ENCODE data around the gene MAMLD1.

DNA sequence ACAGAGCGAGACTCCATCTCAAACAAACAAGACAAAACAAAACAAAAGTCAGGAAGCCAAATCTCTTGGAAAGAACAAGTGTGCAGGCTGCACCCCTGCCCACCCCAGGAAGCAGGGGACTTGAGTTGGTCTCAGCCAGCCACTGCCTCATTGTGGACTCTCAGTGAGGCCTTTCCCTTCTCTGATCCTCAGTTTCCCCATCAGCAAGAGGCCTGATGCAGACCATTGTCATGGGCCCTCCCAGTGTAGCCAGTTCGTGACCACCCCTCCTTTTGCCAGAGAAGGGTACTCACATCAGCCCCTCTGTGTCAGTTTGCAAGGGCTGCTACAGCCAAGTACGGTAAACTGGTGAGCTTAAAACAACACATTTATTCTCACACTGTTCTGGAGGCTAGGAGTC is 48.9 kb upstream of the MAMLD1 start:
- TF ChIP-seq POLR2A (IDR thresholded peaks at IDR 0.05), result no peak
- TF ChIP-seq, protein P1, sequence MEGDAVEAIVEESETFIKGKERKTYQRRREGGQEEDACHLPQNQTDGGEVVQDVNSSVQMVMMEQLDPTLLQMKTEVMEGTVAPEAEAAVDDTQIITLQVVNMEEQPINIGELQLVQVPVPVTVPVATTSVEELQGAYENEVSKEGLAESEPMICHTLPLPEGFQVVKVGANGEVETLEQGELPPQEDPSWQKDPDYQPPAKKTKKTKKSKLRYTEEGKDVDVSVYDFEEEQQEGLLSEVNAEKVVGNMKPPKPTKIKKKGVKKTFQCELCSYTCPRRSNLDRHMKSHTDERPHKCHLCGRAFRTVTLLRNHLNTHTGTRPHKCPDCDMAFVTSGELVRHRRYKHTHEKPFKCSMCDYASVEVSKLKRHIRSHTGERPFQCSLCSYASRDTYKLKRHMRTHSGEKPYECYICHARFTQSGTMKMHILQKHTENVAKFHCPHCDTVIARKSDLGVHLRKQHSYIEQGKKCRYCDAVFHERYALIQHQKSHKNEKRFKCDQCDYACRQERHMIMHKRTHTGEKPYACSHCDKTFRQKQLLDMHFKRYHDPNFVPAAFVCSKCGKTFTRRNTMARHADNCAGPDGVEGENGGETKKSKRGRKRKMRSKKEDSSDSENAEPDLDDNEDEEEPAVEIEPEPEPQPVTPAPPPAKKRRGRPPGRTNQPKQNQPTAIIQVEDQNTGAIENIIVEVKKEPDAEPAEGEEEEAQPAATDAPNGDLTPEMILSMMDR (IDR thresholded peaks at IDR 0.05 in 4 of 5, conservative IDR thresholded peaks at IDR 0.05 in 1 of 5), result no peak

Data from gastrocnemius medialis (tissue), 4 donors.